GM18868 (cell line): ENCODE measurements around the gene LPAR1.
"Not testable (repeated sequence)": the region's sequence is repeated elsewhere in the genome, so short reads cannot be mapped to it uniquely, and the experiment has no call there.

Source experiments
- ATAC-seq: cut with Tn5 transposase; IDR thresholded peaks from one replicate; pipeline ENCODE4 v1.9.1; 2021; ENCODE audit warnings: mild to moderate bottlenecking, moderate library complexity; ENCODE audit not compliant: unreplicated experiment

The LPAR1 gene

DNA sequence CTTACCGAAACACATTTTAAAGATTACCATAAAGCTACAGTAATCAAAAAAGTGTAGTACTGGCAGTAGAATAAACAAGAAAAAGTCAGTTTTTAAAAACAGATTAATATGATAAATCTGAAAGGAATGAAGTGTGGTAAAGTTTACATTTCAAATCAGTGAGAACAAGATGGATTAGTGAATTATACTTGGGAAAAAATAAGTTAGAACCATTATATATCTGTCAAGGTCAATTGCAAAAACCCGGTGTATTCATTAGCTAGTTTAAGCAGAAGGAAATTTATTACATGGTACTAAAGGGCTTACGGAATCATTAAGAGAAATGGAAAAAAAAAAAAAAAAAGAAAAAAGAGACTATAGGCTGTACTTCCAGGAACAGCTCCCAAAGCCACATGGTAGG lies 205.3 kb downstream of the LPAR1 start:
- no peak for ATAC-seq

DNA sequence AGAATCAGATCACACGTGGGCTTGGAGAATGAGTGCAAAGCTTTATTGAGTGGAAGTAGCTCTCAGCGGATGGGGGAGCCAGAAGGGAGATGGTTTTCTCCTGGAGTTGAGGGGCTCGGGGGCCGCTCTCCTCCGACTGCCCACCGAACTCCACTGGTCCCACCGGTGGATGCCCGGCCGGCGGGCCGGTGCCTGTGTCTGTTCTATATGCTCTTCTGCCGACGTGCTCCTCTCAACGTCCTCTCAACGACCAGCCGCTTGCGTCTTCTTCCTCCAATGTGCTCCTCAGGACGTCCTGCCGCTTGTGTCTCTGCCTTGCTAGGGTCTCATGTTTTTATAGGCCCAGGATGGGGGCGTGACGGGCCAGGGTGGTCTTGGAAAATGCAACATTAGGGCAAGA lies 207.8 kb downstream of the LPAR1 start:
- no peak for ATAC-seq

DNA sequence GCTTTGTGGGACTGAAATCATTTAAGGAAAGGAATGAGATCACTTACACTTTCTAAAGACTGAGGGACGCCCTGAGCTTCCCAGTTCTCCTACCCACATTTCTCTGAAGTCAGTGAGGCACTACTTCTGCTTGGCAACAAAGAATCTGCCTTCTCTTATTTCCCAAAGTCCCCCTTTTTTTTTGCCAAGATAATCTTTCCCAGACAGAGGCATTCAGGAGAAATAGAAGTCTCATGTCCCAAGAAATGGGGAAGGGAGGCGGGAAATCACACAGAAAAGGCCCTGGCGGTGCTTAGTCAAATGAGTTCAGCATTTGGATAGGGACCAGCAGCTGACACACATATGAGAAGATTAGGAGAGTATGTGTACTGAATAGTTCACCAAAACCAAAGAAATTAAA lies 210.0 kb downstream of the LPAR1 start:
- ATAC-seq = no peak

DNA sequence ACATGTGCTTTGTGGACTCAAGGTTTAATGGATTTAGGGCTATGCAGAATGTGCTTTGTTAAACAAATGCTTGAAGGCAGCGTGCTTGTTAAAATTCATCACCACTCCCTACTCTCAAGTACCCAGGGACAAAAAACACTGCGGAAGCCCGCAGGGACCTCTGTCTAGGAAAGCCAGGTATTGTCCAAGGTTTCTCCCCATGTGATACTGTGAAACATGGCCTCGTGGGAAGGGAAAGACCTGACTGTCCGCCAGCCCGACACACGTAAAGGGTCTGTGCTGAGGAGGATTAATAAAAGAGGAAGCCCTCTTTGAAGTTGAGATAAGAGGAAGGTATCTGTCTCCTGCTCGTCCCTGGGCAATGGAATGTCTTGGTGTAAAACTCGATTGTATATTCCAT lies 211.9 kb downstream of the LPAR1 start:
- ATAC-seq = not testable (repeated sequence)

DNA sequence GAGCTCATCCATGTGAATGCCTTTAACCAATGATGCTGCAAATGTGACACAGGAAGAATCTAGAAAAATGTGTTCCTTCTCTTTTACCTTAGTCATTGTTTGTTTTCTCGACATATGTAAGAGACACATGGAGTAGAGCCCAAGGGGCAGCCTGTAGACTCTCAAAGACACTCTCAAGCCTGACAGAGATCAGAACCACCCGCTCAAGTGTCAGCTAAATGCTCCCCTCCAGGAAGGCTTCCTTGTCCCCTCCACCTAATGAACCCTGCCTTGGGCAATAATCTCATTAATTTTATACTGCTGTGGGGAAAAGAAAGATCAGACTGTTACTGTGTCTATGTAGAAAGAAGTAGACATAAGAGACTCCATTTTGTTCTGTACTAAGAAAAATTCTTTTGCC lies 212.3 kb downstream of the LPAR1 start:
- ATAC-seq = no peak

DNA sequence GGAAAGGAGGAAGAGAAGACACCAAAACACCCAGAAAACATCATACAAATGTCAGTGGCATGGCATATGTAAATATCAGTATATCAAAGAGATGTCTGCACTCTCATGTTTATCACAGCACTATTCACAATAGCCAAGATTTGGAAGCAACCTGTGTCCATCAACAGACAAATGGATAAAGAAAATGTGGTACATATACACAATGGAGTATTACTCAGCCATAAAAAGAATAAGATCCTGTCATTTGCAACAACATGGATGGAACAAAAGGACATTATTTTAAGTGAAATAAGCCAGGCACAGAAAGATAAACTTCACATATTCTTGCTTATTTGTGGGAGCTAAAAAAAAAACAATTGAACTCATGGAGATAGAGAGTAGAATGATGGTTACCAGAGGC lies 213.1 kb downstream of the LPAR1 start:
- ATAC-seq = not testable (repeated sequence)
